PC-9 (cell line): ENCODE measurements around the gene VPS72. TPM values are rescaled to one million over a fixed set of nuclear protein-coding genes. Genes with fewer than 3 reads are reported as not detected.

Experiments used
- BruUV-seq: library from RNA; stranded (reverse); fragments of 400-500 nt; replicated peaks from 2 replicates; lab custom pipeline; 2021; lab: Mats Ljungman, UMichigan
- CTCF ChIA-PET: fragments of 300-600 bp; sonication (Branson Sonifier 250); formaldehyde crosslinking; loops from one replicate; lab custom pipeline; 2022; ENCODE audit warnings: antibody characterized with exemption; lab: Charles Lee
- POLR2A ChIA-PET: fragments of 300-600 bp; sonication (Branson Sonifier 250); formaldehyde crosslinking; loops from one replicate; lab custom pipeline; 2022; ENCODE audit warnings: antibody characterized with exemption; ENCODE audit not compliant: unreplicated experiment; lab: Charles Lee
- DNase-seq, 2 experiments: peaks; one replicate each; pipeline versions ENCODE4 v3.0.0 to v3.0.0-alpha.2; 2015 to 2022; ENCODE audit warnings: mixed read lengths in 1 of 2
- H2AFZ ChIP-seq: fragments of 200-600 bp; sonication (generic); 2 replicates; pipeline ENCODE4 v1.8.1; 2017; ENCODE audit warnings: antibody characterized with exemption
- H3F3A ChIP-seq: fragments of 200-600 bp; sonication (generic); 2 replicates; pipeline ENCODE4 v1.8.1; 2017; ENCODE audit warnings: antibody characterized with exemption, mild to moderate bottlenecking, low read depth; ENCODE audit not compliant: insufficient read depth
- H3K27ac ChIP-seq: fragments of 200-600 bp; sonication (generic); 2 replicates; pipeline ENCODE4 v1.6.1; 2016; ENCODE audit warnings: mixed run types
- H3K27me3 ChIP-seq: fragments of 200-600 bp; sonication (generic); 2 replicates; pipeline ENCODE4 v1.6.1; 2016; ENCODE audit warnings: low read depth, mixed run types; ENCODE audit not compliant: insufficient read depth
- H3K36me3 ChIP-seq: fragments of 200-600 bp; sonication (generic); 2 replicates; pipeline ENCODE4 v1.6.1; 2016; ENCODE audit warnings: low read depth, mixed run types
- H3K4me1 ChIP-seq: fragments of 200-600 bp; sonication (generic); replicated peaks from 2 replicates; pipeline ENCODE4 v1.6.1; 2016; ENCODE audit warnings: mixed run types; ENCODE audit not compliant: insufficient read depth
- H3K4me2 ChIP-seq: fragments of 200-600 bp; sonication (generic); 2 replicates; pipeline ENCODE4 v1.6.1; 2017; ENCODE audit warnings: mixed run types
- H3K4me3 ChIP-seq: fragments of 200-600 bp; sonication (generic); 2 replicates; pipeline ENCODE4 v1.6.1; 2016; ENCODE audit warnings: mixed run types
- H3K79me2 ChIP-seq: fragments of 200-600 bp; sonication (generic); 2 replicates; pipeline ENCODE4 v1.6.1; 2017; ENCODE audit warnings: low read depth, mixed run types
- H3K9me2 ChIP-seq: fragments of 200-600 bp; sonication (generic); 2 replicates; pipeline ENCODE4 v1.8.1; 2017; ENCODE audit warnings: mild to moderate bottlenecking; ENCODE audit not compliant: insufficient read depth
- H3K9me3 ChIP-seq: fragments of 200-600 bp; sonication (generic); 2 replicates; pipeline ENCODE4 v1.8.1; 2016; ENCODE audit warnings: low read depth; ENCODE audit not compliant: insufficient read depth
- H4K20me1 ChIP-seq: fragments of 200-600 bp; sonication (generic); 2 replicates; pipeline ENCODE4 v1.8.1; 2017; ENCODE audit not compliant: insufficient read depth
- EZH2 ChIP-seq: fragments of 200-600 bp; sonication (generic); IDR thresholded peaks from 2 replicates; pipeline ENCODE4 v1.8.0; 2017; ENCODE audit warnings: antibody characterized with exemption, low read depth
- intact Hi-C: fragments of 100-400 bp; cut with micrococcal nuclease; formaldehyde crosslinking; loops from one replicate; pipeline ENCODE4 v1.10.0; 2022; ENCODE audit not compliant: unreplicated experiment
- total RNA-seq: library from RNA; stranded (reverse); gene quantifications from 2 replicates; pipeline ENCODE4 v1.2.3, GENCODE V29; 2021
- TF ChIP-seq, protein P1 (sequence below): fragments of 200-600 bp; sonication (generic); conservative IDR thresholded peaks from 2 replicates; pipeline ENCODE4 v1.6.1; 2017; ENCODE audit warnings: mixed run types, antibody characterized with exemption, mild to moderate bottlenecking, moderate library complexity

VPS72 gene
- total RNA-seq, 1 experiment from 2014 or later = 63.9 TPM

- Histone ChIP-seq H3K9me2 (no peaks in the 10 kb centered on the region), H3K79me2 (no peaks in the 10 kb centered on the region), H3K36me3 (no peaks in the 10 kb centered on the region), H3K27me3 (no peaks in the 10 kb centered on the region), H3F3A (peaks cover 15% of the 10 kb centered on the region; the same call in 1 of the 2 replicates), H2AFZ (no peak within 1 kb of the TSS), H3K9me3 (no peaks in the 10 kb centered on the region), H3K4me2 (no peak within 1 kb of the TSS), H4K20me1 (no peaks in the 10 kb centered on the region), H3K4me1 (no peaks in the 10 kb centered on the region), H3K4me3 (no peak within 1 kb of the TSS), H3K27ac (no peak within 1 kb of the TSS)
- intact Hi-C loops = loop anchor here (1.0 to 5.0 kb wide), 4 partner anchors 56 to 899 kb away; partner anchors contain the start of genes CA14 and GABPB2
- ChIA-PET POLR2A (interaction anchor here (0.6 kb wide), 1 partner anchor 25 kb away, joined by 4 read pairs; no protein-coding TSS in a partner anchor), CTCF (interaction anchor here (2.5 kb wide), 1 partner anchor 57 kb away, joined by 19 read pairs; no protein-coding TSS in a partner anchor)
- no peak for DNase-seq
- TF ChIP-seq, protein P1, sequence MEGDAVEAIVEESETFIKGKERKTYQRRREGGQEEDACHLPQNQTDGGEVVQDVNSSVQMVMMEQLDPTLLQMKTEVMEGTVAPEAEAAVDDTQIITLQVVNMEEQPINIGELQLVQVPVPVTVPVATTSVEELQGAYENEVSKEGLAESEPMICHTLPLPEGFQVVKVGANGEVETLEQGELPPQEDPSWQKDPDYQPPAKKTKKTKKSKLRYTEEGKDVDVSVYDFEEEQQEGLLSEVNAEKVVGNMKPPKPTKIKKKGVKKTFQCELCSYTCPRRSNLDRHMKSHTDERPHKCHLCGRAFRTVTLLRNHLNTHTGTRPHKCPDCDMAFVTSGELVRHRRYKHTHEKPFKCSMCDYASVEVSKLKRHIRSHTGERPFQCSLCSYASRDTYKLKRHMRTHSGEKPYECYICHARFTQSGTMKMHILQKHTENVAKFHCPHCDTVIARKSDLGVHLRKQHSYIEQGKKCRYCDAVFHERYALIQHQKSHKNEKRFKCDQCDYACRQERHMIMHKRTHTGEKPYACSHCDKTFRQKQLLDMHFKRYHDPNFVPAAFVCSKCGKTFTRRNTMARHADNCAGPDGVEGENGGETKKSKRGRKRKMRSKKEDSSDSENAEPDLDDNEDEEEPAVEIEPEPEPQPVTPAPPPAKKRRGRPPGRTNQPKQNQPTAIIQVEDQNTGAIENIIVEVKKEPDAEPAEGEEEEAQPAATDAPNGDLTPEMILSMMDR = no peak
- no peak for TF ChIP-seq EZH2
- no TSS peak for BruUV-seq
Measured at GRCh38 chr1:151156515-151156819, 33.5 kb downstream of the VPS72 start, which contains the start of gene TNFAIP8L2. TNFAIP8L2 (plus strand) TSS chr1:151156649; CDS start chr1:151158698, 2,049 bp downstream.

DNA sequence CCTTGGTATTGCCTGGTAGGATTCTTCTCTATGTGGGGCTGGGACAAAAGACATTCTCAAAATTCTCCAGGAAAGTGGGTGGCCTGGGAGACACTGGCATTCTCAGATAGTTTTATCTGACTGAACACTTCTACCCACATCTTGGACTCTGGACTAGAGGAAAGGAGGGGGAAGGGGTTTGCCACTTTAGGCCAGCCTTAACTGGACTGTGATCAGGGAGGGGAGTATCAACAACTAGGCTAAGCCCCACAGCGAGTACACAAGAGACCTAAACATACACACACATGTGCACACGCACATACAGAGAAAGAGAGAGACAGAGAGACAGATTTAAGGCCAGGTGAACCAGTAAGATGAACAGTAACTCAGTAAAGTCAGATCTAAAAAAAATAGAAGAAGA is 42.3 kb downstream of the VPS72 start:
- Histone ChIP-seq H3K79me2 (no peaks in the 10 kb centered on the region), H3F3A (no peaks in the 10 kb centered on the region), H3K9me3 (no peaks in the 10 kb centered on the region), H3K27ac (no peak overlapping the region), H3K9me2 (no peaks in the 10 kb centered on the region), H3K36me3 (no peaks in the 10 kb centered on the region), H3K27me3 (no peaks in the 10 kb centered on the region), H3K4me2 (no peak overlapping the region), H2AFZ (no peak overlapping the region), H3K4me3 (no peak overlapping the region), H3K4me1 (peaks cover 5% of the 10 kb centered on the region), H4K20me1 (no peaks in the 10 kb centered on the region)
- CTCF ChIA-PET = no interaction called here
- no peak for TF ChIP-seq EZH2
- TF ChIP-seq, protein P1 = no peak
- POLR2A ChIA-PET = no interaction called here
- no TSS peak for BruUV-seq
- intact Hi-C loops = no loop called here
- DNase-seq = no peak

- Histone ChIP-seq H3K27me3 (no peaks in the 10 kb centered on the region), H3K9me3 (no peaks in the 10 kb centered on the region), H3K4me2 (peak overlapping the region; percentile 98), H3K4me1 (peaks cover 5% of the 10 kb centered on the region), H3K27ac (no peak overlapping the region), H3K36me3 (no peaks in the 10 kb centered on the region), H3K79me2 (no peaks in the 10 kb centered on the region), H4K20me1 (no peaks in the 10 kb centered on the region), H2AFZ (peak overlapping the region; percentile 91), H3K4me3 (peak overlapping the region; percentile 78; the same call in 1 of the 2 replicates), H3F3A (no peaks in the 10 kb centered on the region), H3K9me2 (no peaks in the 10 kb centered on the region)
- BruUV-seq = TSS peak; percentile 66
- TF ChIP-seq, protein P1 = no peak
- POLR2A ChIA-PET = no interaction called here
- CTCF ChIA-PET = no interaction called here
- intact Hi-C loops = no loop called here
- DNase-seq = no peak
Measured at GRCh38 chr1:151147132-151147503, 42.9 kb downstream of the VPS72 start.
